ENCODE results near the gene PRG2.
"Not testable (repeated sequence)": the region's sequence is repeated elsewhere in the genome, so short reads cannot be mapped to it uniquely, and the experiment has no call there.

The PRG2 gene

GRCh38 chr11:57403802-57404147 lies 13.3 kb upstream of the PRG2 start:
- Histone ChIP-seq H3K4me2 (ENCODE audit: low read length) (no peak overlapping the region), H3K9ac (ENCODE audit: low read depth, low read length) (no peak overlapping the region), H3K9me3 (replicated peaks; ENCODE audit: low read length) (no peaks in the 10 kb centered on the region), H3K4me1 (ENCODE audit: control insufficient read depth, insufficient read depth, low read length) (peaks cover 11% of the 10 kb centered on the region), H3K27me3 (ENCODE audit: control insufficient read depth, insufficient read depth, low read length) (peaks cover 14% of the 10 kb centered on the region), H3K36me3 (ENCODE audit: insufficient read depth, low read length) (peaks cover 15% of the 10 kb centered on the region), H3K4me3 (ENCODE audit: low read length) (no peak overlapping the region)

GRCh38 chr11:57403003-57403801 lies 12.8 kb upstream of the PRG2 start:
- not testable (repeated sequence) for H3K4me3 ChIP-seq (ENCODE audit: low read length); H3K4me2 ChIP-seq (ENCODE audit: low read length); H3K36me3 ChIP-seq (ENCODE audit: insufficient read depth, low read length); H3K9ac ChIP-seq (ENCODE audit: low read depth, low read length); H3K9me3 ChIP-seq (replicated peaks; ENCODE audit: low read length)
- H3K4me1 ChIP-seq (ENCODE audit: control insufficient read depth, insufficient read depth, low read length): peaks cover 11% of the 10 kb centered on the region
- peaks cover 17% of the 10 kb centered on the region for H3K27me3 ChIP-seq (ENCODE audit: control insufficient read depth, insufficient read depth, low read length)

DNA sequence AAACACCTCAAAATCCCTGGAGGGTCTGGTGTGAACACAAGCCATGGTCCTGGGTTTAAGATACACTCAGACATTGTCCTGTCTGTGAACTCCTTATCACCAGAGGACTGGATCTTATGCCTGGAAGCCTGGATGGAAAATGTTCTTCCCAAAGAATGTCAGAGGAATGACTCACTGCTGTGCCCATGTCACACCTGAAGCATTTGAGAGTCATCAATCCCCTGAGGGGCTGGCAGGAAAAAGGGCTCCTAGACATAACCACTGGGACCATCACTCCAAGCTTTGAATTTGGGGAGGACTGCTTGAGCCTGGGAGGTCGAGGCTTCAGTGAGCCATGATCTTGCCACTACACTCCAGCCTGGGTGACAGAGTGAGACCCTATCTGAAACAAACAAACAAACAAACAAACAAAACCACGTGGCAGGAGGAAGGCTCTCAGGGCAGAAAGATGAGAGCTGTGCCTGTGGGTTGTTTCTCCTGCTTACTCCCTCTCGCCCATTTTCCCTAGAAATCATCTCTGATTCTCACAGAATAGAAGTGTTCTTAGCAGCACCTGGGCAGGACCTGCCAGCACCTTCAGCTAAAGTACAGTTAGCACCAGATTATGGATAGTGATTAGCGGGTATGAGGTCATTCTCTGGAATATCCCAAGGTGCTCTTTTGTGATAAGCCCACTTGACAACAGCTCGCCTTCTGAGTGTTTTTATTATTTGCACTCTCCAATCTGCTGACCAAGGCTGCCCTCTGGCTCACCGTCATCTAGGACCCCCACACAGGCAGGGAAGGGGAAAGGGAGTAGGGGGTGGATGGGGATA lies 11.9 kb upstream of the PRG2 start:
- Histone ChIP-seq H3K36me3 (ENCODE audit: insufficient read depth, low read length) (peaks cover 2% of the 10 kb centered on the region), H3K9ac (ENCODE audit: low read depth, low read length) (no peak overlapping the region)

DNA sequence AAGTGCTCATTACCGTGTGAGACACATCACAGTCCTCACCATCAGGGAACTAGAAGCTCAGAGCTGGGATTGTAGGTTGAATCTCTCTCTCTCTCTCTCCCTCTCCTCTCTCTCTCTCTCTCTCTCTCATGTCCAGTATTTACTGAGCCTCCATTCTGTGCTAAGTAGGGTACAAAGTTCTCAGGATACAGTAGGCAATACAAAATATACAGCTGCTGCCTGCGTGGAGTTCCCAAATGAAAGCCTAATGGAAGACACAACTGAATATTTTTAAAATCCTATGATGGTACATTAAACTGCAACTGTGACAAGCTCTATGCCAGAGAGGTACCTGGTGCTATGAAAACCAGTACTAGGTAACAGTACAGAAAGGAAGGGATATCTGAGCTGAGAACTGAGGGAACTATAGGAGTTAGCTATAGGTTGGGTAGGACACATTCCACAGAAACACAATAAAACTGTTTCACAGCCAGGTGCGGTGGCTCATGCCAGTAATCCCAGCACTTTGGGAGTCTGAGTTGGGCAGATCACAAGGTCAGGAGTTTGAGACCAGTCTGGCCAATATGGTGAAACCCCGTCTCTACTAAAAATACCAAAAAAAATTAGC lies 9.6 kb upstream of the PRG2 start:
- Histone ChIP-seq H3K27me3 (ENCODE audit: control insufficient read depth, insufficient read depth, low read length) (peaks cover 44% of the 10 kb centered on the region), H3K4me1 (ENCODE audit: control insufficient read depth, insufficient read depth, low read length) (no peaks in the 10 kb centered on the region), H3K9me3 (replicated peaks; ENCODE audit: low read length) (no peaks in the 10 kb centered on the region), H3K36me3 (ENCODE audit: insufficient read depth, low read length) (no peaks in the 10 kb centered on the region), H3K4me2 (ENCODE audit: low read length) (no peak overlapping the region), H3K4me3 (ENCODE audit: low read length) (no peak overlapping the region), H3K9ac (ENCODE audit: low read depth, low read length) (no peak overlapping the region)

More for the DNA sequence above, 11.9 kb upstream of the PRG2 start:
- Histone ChIP-seq H3K4me3 (ENCODE audit: low read length) (no peak overlapping the region), H3K27me3 (ENCODE audit: control insufficient read depth, insufficient read depth, low read length) (peaks cover 24% of the 10 kb centered on the region), H3K4me2 (ENCODE audit: low read length) (no peak overlapping the region), H3K4me1 (ENCODE audit: control insufficient read depth, insufficient read depth, low read length) (peaks cover 11% of the 10 kb centered on the region), H3K9me3 (replicated peaks; ENCODE audit: low read length) (no peaks in the 10 kb centered on the region)

DNA sequence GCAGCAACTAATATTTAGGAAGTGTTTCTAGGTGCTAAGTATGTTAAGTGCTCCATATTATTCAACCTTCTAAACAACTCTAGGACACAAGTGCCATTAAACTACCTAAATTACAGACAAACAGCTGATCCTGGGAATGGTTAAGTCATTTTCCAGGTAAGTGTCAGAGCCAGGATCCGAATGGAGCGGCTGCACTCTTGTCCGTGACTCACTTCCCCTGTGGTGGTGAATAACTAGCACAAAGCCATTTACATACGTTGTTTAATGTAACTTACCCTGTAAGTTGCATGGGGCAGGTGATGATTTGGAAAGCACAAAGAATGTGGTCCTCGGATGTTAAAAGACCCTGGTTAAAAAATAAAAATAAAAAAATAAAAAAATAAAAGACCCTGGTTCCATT lies 8.8 kb upstream of the PRG2 start:
- H3K4me2 ChIP-seq (ENCODE audit: low read length): no peak overlapping the region
- no peaks in the 10 kb centered on the region for H3K4me1 ChIP-seq (ENCODE audit: control insufficient read depth, insufficient read depth, low read length)

DNA sequence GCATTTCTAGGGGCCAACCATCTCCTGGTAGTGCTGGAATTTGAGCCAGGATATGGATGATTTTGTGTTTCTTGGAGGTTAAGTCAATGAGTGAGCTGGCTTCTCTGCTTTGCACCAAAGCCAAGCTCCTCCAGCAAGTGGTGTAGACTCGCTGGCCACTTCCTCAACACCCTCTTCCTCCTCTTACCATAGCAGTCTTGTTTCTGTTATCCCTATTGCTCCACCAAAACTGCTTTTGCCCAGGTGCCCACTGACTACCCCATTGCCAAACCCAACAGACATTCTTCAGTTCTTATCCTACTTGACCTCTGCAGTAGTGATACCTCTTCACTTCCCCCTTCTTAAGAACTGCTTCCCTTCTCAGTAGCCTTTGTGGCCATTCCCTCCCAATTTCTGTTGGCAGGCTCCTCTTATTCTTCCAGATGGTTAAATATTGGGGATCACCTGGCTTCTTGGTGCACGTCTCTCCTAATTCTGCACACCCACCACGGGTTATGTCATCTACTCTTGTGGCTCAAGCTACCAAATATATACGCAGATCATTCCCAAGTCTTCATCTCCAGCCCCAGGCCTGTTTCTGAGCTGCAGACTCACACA lies 7.0 kb upstream of the PRG2 start:
- no peak overlapping the region for H3K9ac ChIP-seq (ENCODE audit: low read depth, low read length)
- peaks cover 66% of the 10 kb centered on the region for H3K27me3 ChIP-seq (ENCODE audit: control insufficient read depth, insufficient read depth, low read length)
- H3K4me1 ChIP-seq (ENCODE audit: control insufficient read depth, insufficient read depth, low read length): no peaks in the 10 kb centered on the region
- no peaks in the 10 kb centered on the region for H3K36me3 ChIP-seq (ENCODE audit: insufficient read depth, low read length)
- no peak overlapping the region for H3K4me2 ChIP-seq (ENCODE audit: low read length)
- H3K4me3 ChIP-seq (ENCODE audit: low read length): no peak overlapping the region
- no peaks in the 10 kb centered on the region for H3K9me3 ChIP-seq (replicated peaks; ENCODE audit: low read length)

More for the DNA sequence above, 8.8 kb upstream of the PRG2 start:
- no peak overlapping the region for H3K4me3 ChIP-seq (ENCODE audit: low read length)
- H3K9ac ChIP-seq (ENCODE audit: low read depth, low read length): no peak overlapping the region
- no peaks in the 10 kb centered on the region for H3K9me3 ChIP-seq (replicated peaks; ENCODE audit: low read length)
- no peaks in the 10 kb centered on the region for H3K36me3 ChIP-seq (ENCODE audit: insufficient read depth, low read length)
- peaks cover 50% of the 10 kb centered on the region for H3K27me3 ChIP-seq (ENCODE audit: control insufficient read depth, insufficient read depth, low read length)

GRCh38 chr11:57396744-57397143 lies 6.3 kb upstream of the PRG2 start:
- no peaks in the 10 kb centered on the region for H3K9me3 ChIP-seq (replicated peaks; ENCODE audit: low read length)
- H3K4me3 ChIP-seq (ENCODE audit: low read length): no peak overlapping the region
- no peaks in the 10 kb centered on the region for H3K36me3 ChIP-seq (ENCODE audit: insufficient read depth, low read length)
- no peaks in the 10 kb centered on the region for H3K4me1 ChIP-seq (ENCODE audit: control insufficient read depth, insufficient read depth, low read length)
- no peak overlapping the region for H3K9ac ChIP-seq (ENCODE audit: low read depth, low read length)
- H3K4me2 ChIP-seq (ENCODE audit: low read length): no peak overlapping the region
- H3K27me3 ChIP-seq (ENCODE audit: control insufficient read depth, insufficient read depth, low read length): peaks cover 68% of the 10 kb centered on the region

- H3K4me2 ChIP-seq (ENCODE audit: low read length): no peak overlapping the region
- H3K9ac ChIP-seq (ENCODE audit: low read depth, low read length): no peak overlapping the region
- H3K27me3 ChIP-seq (ENCODE audit: control insufficient read depth, insufficient read depth, low read length): peaks cover 68% of the 10 kb centered on the region
- no peaks in the 10 kb centered on the region for H3K9me3 ChIP-seq (replicated peaks; ENCODE audit: low read length)
- no peaks in the 10 kb centered on the region for H3K4me1 ChIP-seq (ENCODE audit: control insufficient read depth, insufficient read depth, low read length)
- H3K4me3 ChIP-seq (ENCODE audit: low read length): no peak overlapping the region
- H3K36me3 ChIP-seq (ENCODE audit: insufficient read depth, low read length): no peaks in the 10 kb centered on the region
Observed at GRCh38 chr11:57395905-57396623, 5.6 kb upstream of the PRG2 start.

- H3K4me3 ChIP-seq (ENCODE audit: low read length): no peak overlapping the region
- H3K9ac ChIP-seq (ENCODE audit: low read depth, low read length): no peak overlapping the region
- H3K4me2 ChIP-seq (ENCODE audit: low read length): no peak overlapping the region
- H3K4me1 ChIP-seq (ENCODE audit: control insufficient read depth, insufficient read depth, low read length): no peaks in the 10 kb centered on the region
- H3K9me3 ChIP-seq (replicated peaks; ENCODE audit: low read length): no peaks in the 10 kb centered on the region
- H3K27me3 ChIP-seq (ENCODE audit: control insufficient read depth, insufficient read depth, low read length): peaks cover 74% of the 10 kb centered on the region
- H3K36me3 ChIP-seq (ENCODE audit: insufficient read depth, low read length): no peaks in the 10 kb centered on the region
Observed at GRCh38 chr11:57394203-57394965, 3.9 kb upstream of the PRG2 start.

DNA sequence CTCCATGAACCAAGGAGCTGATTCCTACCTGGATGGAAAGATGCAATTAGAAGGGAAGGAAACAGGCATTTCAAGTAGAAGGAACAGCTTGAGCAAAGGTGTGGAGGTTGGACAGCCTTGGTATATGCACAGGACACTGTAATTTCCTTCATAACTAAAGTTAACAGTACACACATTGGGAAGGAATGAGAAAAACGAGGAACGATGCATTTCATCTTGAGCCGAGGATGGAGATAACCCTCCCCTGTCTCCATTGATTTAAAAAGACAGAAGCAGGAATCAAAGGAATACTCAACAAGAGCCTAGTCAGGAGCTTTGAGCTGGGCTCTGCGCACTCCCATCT lies 2.3 kb upstream of the PRG2 start:
- no peak overlapping the region for H3K9ac ChIP-seq (ENCODE audit: low read depth, low read length)
- no peak overlapping the region for H3K4me2 ChIP-seq (ENCODE audit: low read length)
- peaks cover 72% of the 10 kb centered on the region for H3K27me3 ChIP-seq (ENCODE audit: control insufficient read depth, insufficient read depth, low read length)
- H3K4me1 ChIP-seq (ENCODE audit: control insufficient read depth, insufficient read depth, low read length): no peaks in the 10 kb centered on the region
- H3K9me3 ChIP-seq (replicated peaks; ENCODE audit: low read length): no peaks in the 10 kb centered on the region
- H3K36me3 ChIP-seq (ENCODE audit: insufficient read depth, low read length): no peaks in the 10 kb centered on the region
- H3K4me3 ChIP-seq (ENCODE audit: low read length): no peak overlapping the region
